SU-DHL-6 (cell line): ENCODE data around the gene EIF4H.

ENCODE experiments used
- H2AFZ ChIP-seq: fragments of 200-600 bp; sonication (generic); 2 replicates; pipeline ENCODE4 v1.6.1; 2014; ENCODE audit warnings: low read depth, mild to moderate bottlenecking, moderate library complexity, mixed read lengths, antibody characterized with exemption, low read length; ENCODE audit not compliant: severe bottlenecking
- H3F3A ChIP-seq: fragments of 200-600 bp; shearing (Covaris generic); 2 replicates; pipeline ENCODE4 v1.6.0; 2016; ENCODE audit warnings: antibody characterized with exemption, mild to moderate bottlenecking; ENCODE audit not compliant: insufficient read depth
- H3K27ac ChIP-seq: fragments of 200-600 bp; sonication (generic); 2 replicates; pipeline ENCODE4 v1.5.1; 2016; ENCODE audit warnings: low read depth, mild to moderate bottlenecking, low read length, moderate library complexity, mixed read lengths
- H3K27me3 ChIP-seq: fragments of 200-600 bp; sonication (generic), shearing (Covaris generic); 2 replicates; pipeline ENCODE4 v1.6.0; 2014; ENCODE audit warnings: mild to moderate bottlenecking, low read length
- H3K36me3 ChIP-seq: fragments of 200-600 bp; sonication (generic); 2 replicates; pipeline ENCODE4 v1.6.1; 2014; ENCODE audit warnings: mild to moderate bottlenecking, low read length, mixed read lengths
- H3K4me2 ChIP-seq: fragments of 300-600, 200-600 bp; shearing (Covaris generic), sonication (generic); 2 replicates; pipeline ENCODE4 v1.6.0; 2014; ENCODE audit warnings: low read length, low read depth, mild to moderate bottlenecking; ENCODE audit not compliant: poor library complexity, severe bottlenecking
- H3K4me3 ChIP-seq: fragments of 200-600 bp; sonication (generic); 2 replicates; pipeline ENCODE4 v1.5.1; 2014; ENCODE audit warnings: antibody characterized with exemption, low read length, mild to moderate bottlenecking, mixed read lengths; ENCODE audit not compliant: insufficient read depth, poor library complexity, severe bottlenecking
- H3K79me2 ChIP-seq: fragments of 200-600 bp; sonication (generic); 2 replicates; pipeline ENCODE4 v1.6.1; 2014; ENCODE audit warnings: mild to moderate bottlenecking, low read length, moderate library complexity; ENCODE audit not compliant: insufficient read depth
- H3K9ac ChIP-seq: fragments of 200-600 bp; sonication (generic); 2 replicates; pipeline ENCODE4 v1.7.0; 2014; ENCODE audit warnings: mild to moderate bottlenecking, low read length
- H3K9me2 ChIP-seq: fragments of 200-600 bp; sonication (generic); replicated peaks from 2 replicates; pipeline ENCODE4 v1.6.1; 2014; ENCODE audit warnings: low read length; ENCODE audit not compliant: insufficient read depth
- H3K9me3 ChIP-seq: fragments of 200-600 bp; sonication (generic); 2 replicates; pipeline ENCODE4 v1.6.1; 2014; ENCODE audit warnings: low read length, mixed read lengths; ENCODE audit not compliant: insufficient read depth
- H4K20me1 ChIP-seq: fragments of 200-600 bp; sonication (generic); 2 replicates; pipeline ENCODE4 v1.6.1; 2014; ENCODE audit warnings: low read depth, mild to moderate bottlenecking, antibody characterized with exemption, low read length, moderate library complexity, mixed read lengths
- EZH2phosphoT487 ChIP-seq: fragments of 200-600 bp; sonication (generic), shearing (Covaris generic); conservative IDR thresholded peaks from 2 replicates; pipeline ENCODE4 v1.6.1; 2018; ENCODE audit warnings: mild to moderate bottlenecking, antibody characterized with exemption, low read length, moderate library complexity, mixed read lengths
- TF ChIP-seq, protein P1 (sequence below): fragments of 200-600 bp; sonication (generic); IDR thresholded peaks from one replicate; pipeline ENCODE4 v1.5.1; 2017; ENCODE audit warnings: antibody characterized with exemption, mild to moderate bottlenecking, low read length, moderate library complexity; ENCODE audit not compliant: insufficient read depth, poor library complexity, severe bottlenecking

The EIF4H gene

DNA sequence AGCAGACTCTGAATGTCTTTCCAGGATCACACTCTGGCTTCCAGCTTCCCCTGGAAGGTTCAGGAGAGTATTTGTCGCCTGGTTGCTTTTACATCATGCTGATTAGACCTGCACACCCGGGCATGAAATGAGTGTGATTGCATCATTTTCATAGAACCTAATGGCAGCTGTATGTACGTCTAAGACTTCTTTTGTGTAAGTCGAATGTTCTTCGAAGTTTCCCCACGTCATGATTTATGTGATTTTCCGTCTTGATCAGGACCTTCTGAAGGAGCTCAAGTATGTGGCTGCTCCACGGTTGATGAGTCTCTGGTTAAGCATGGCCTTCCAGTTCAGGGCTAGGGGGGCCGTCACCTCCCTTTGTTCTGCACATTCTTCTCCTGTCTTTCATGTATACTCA, 4.5 kb downstream of the EIF4H start:
- H3K9ac ChIP-seq: no peak overlapping the region
- H4K20me1 ChIP-seq: peaks cover 66% of the 10 kb centered on the region
- peaks cover 94% of the 10 kb centered on the region for H3K79me2 ChIP-seq
- H3K27me3 ChIP-seq: no peaks in the 10 kb centered on the region
- peaks cover 18% of the 10 kb centered on the region for H3K36me3 ChIP-seq
- H3K9me2 ChIP-seq: no peaks in the 10 kb centered on the region
- no peaks in the 10 kb centered on the region for H3K9me3 ChIP-seq
- no peak overlapping the region for H2AFZ ChIP-seq
- TF ChIP-seq, protein P1, sequence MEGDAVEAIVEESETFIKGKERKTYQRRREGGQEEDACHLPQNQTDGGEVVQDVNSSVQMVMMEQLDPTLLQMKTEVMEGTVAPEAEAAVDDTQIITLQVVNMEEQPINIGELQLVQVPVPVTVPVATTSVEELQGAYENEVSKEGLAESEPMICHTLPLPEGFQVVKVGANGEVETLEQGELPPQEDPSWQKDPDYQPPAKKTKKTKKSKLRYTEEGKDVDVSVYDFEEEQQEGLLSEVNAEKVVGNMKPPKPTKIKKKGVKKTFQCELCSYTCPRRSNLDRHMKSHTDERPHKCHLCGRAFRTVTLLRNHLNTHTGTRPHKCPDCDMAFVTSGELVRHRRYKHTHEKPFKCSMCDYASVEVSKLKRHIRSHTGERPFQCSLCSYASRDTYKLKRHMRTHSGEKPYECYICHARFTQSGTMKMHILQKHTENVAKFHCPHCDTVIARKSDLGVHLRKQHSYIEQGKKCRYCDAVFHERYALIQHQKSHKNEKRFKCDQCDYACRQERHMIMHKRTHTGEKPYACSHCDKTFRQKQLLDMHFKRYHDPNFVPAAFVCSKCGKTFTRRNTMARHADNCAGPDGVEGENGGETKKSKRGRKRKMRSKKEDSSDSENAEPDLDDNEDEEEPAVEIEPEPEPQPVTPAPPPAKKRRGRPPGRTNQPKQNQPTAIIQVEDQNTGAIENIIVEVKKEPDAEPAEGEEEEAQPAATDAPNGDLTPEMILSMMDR: no peak
- TF ChIP-seq EZH2phosphoT487: no peak
- no peak overlapping the region for H3K27ac ChIP-seq
- no peak overlapping the region for H3K4me3 ChIP-seq
- no peak overlapping the region for H3K4me2 ChIP-seq
- 0 out of 2 replicates have a peak, but pooled peaks cover 6% of the 10 kb centered on the region for H3F3A ChIP-seq

DNA sequence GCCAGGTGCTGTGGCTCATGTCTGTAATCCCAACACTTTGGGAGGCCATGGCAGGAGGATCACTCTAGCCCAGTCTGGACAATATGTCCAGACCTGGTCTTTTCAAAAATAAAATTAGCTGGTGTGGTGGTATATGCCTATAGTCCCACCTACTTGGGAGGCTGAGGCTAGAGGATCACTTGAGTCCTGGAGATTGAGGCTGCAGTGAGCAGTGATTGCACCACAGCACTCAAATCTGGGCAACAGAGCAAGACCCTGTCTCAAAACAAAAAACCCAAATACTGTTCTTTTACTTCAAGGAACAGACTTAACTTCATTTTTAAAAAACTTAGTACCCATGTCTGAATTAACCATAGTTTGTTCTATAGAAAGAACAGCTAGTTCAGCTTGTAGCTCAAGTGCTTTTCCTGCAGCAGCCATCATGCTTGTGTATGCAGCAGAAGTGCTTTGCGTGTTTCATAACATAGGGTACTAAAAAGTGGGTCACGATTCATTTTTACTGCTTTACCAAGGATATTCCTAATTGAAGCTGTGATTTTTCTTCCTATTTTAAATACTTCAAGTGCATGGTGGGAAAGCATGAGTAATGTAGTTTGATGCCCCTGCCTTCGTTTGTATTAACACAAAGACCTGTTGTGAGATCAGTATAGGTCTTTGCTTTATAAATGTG, 5.9 kb downstream of the EIF4H start:
- Histone ChIP-seq H3K9me2 (no peaks in the 10 kb centered on the region), H3K4me3 (no peak overlapping the region), H3K27ac (no peak overlapping the region), H3F3A (0 out of 2 replicates have a peak, but pooled peaks cover 6% of the 10 kb centered on the region), H3K27me3 (no peaks in the 10 kb centered on the region), H3K9ac (no peak overlapping the region), H3K36me3 (peaks cover 18% of the 10 kb centered on the region), H2AFZ (no peak overlapping the region), H3K79me2 (peaks cover 100% of the 10 kb centered on the region), H3K9me3 (no peaks in the 10 kb centered on the region), H3K4me2 (no peak overlapping the region), H4K20me1 (peaks cover 77% of the 10 kb centered on the region)
- TF ChIP-seq, protein P1: no peak
- no peak for TF ChIP-seq EZH2phosphoT487

DNA sequence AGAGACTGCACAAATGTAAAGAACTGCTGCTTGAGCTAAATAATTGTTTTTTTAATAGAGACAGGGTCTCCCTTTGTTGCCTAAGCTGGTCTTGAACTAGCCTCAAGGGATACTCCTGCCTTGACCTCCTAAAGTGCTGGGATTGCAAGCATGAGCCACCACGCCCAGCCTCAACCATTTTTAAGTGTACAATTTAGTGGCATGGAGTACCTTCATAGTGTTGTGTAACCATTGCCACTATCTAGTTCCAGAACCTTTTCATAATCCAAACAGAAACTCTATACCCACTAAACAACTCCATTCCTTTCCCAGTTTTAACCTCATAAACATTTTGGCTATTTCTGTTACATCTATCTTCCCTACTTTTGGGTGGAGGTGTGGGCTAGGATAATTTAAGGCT, 6.7 kb downstream of the EIF4H start:
- Histone ChIP-seq H2AFZ (no peak overlapping the region), H4K20me1 (peaks cover 79% of the 10 kb centered on the region), H3K79me2 (peaks cover 100% of the 10 kb centered on the region), H3K36me3 (peaks cover 20% of the 10 kb centered on the region; the same call in 1 of the 2 replicates), H3K9me2 (no peaks in the 10 kb centered on the region), H3F3A (0 out of 2 replicates have a peak, but pooled peaks cover 6% of the 10 kb centered on the region), H3K9ac (no peak overlapping the region), H3K4me2 (no peak overlapping the region), H3K9me3 (no peaks in the 10 kb centered on the region), H3K4me3 (no peak overlapping the region), H3K27ac (no peak overlapping the region), H3K27me3 (no peaks in the 10 kb centered on the region)
- no peak for TF ChIP-seq EZH2phosphoT487
- TF ChIP-seq, protein P1: no peak
